CD4-positive, alpha-beta T cell treated with Interferon gamma for 1 hour (primary cell): ENCODE results near the gene C11orf91.
"Not testable (repeated sequence)": the region's sequence is repeated elsewhere in the genome, so short reads cannot be mapped to it uniquely, and the experiment has no call there.

Experiments
- DNase-seq: peaks from one replicate; pipeline ENCODE4 v3.0.0-alpha.2; 2020

Gene C11orf91

DNA sequence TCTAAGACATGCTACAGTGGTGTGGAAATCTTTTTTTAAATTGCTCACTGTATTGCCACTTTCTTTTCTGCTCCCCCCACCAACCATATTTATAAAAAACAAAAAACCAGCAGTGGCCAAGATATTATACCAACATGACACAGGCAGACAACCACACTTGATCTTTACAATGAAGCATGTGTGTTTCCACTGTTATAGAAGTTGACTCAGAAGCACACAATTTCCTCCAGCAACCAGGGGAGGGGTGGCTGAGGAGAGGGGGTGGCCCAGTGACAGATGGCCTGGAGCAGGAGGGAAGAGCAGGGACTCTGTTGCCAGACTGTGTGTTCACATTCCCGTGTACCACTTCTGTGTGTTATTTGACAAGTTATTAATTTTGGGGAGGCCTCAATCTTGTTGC is 20.8 kb upstream of the C11orf91 start:
- DNase-seq, result no peak

- no peak for DNase-seq
Observed at GRCh38 chr11:33719587-33719986, 19.0 kb upstream of the C11orf91 start.

DNA sequence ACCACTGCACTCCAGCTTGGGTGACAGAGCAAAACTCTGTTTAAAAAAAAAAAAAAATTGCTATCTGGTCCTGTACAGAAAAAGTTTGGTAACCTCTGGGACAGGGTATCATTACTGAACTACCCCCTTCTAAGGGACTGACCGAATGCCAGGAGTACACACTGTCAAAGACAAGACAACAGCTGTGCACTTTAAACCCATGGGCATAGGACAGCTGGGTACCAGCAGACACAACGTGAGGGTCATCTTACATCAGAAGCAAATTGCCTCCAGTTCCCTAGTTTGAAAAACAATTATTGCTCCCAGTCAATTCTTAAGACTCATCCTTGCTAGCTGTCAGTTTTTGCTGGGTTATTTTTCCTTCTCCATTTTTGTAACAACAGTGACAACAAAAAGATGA is 17.8 kb upstream of the C11orf91 start:
- no peak for DNase-seq

DNA sequence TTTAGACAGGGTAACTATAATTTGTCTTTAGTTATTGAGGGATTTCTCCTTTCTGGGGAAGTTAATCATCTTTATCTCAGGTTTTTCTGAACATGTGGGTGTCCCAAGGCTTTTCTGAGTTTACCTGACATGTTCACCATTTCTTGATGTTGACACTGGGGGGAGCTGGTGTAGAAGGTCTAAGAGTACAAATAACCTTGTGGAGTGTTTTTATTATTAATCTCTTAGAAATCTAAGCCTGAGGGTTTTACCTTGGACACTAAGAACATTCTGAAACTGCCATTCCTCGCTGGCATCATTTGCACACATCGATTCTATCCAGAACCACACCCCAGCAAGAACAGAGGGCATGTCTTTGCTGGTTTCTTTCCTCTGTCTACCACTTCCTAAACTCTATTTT is 15.6 kb upstream of the C11orf91 start:
- DNase-seq, result no peak

DNA sequence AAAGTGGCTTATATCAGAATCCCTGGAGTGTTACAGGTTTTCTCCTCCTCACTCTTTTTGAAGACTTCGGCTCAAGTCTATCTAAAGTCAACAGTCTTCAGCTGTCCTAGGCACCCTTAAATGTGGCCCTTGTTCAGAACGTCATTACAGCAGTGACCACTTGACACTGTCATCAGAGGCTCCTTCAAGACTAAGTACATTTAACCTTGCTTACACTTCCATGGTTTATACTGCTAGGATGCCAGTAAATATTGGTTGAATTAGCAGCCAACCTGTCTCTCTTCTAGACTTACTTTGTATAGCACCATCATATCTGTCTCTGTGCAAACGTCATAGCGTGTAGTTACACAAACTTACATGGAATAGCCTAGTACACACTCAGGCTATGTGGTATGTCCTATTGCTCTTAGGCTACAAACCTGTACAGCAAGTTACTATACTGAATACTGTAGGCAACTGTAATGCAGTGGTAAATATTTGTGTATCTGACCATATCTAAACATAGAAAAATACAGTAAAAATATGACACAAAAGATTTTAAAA is 13.3 kb upstream of the C11orf91 start:
- DNase-seq, result no peak

DNA sequence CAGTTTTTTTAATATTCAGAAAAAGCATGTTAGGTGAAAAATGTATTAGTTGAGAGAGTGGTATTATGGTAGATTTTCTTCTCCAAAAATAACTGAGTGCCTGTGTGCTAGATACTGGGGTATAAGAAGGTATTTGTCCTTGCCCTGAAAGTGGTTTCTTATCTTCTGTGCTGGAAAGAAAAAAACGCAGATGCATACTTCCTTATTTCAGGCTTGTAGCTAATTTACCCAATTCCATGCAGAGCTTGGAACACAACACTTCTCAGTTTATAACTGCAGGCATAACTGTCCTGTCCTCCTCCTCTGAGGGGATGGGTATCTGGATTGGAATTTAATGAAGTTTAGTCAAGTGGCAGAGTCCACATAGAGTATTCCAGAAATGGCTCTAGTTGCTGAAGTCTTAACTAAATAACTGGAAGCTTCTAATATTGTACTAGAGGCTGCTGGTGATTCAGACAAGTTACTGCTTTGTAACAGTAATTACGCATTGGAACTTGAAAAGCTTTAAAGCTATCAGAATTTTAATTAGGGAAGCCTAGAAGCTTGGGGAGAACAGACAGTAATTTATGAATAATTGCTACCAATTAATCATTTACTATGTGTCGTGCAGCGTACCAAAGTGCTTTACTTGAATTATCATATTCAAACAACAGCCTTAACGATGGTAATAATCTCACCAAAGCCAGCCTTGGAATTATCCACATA is 12.7 kb upstream of the C11orf91 start:
- no peak for DNase-seq

DNA sequence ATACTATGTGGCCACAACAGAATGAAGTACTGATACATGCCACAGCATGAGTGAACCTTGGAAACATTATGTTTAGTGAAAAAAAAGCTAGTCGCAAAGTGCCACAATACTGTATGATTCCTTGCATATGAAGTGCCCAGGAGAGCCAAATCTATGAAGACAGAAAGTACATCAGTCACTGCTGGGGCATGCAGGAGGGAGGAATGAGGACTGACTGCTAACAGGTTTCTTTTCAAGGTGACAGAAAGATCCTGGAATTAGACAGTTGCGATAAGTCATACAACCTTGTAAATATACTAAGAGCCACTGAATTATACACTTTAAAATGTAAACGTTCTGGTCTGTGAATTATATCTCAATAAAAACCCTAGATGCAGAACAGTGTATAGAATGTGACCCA is 11.8 kb upstream of the C11orf91 start:
- no peak for DNase-seq

- DNase-seq, result no peak
Observed at GRCh38 chr11:33709466-33709865, 8.8 kb upstream of the C11orf91 start.

GRCh38 chr11:33708985-33709384 is 8.4 kb upstream of the C11orf91 start:
- no peak for DNase-seq

DNA sequence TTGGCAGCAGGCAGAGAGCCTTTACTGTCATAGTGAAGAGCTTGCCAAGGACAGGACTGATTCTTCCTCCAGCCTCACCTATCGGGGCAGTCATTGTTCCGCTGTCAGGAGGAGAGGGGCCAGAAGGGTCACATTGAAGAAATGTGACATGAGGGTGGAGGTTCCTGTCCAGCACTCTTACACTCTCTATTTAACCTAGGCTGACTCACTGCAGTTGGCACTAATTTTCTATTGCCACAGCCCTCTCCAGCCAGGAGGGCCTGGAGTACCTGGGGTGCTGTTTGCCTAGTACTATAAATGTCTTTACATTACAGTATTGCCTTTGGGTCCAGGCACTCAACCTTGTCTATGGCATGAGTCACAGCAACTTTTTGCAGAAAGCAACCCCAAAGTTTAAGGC is 7.2 kb upstream of the C11orf91 start:
- DNase-seq, result not testable (repeated sequence)

DNA sequence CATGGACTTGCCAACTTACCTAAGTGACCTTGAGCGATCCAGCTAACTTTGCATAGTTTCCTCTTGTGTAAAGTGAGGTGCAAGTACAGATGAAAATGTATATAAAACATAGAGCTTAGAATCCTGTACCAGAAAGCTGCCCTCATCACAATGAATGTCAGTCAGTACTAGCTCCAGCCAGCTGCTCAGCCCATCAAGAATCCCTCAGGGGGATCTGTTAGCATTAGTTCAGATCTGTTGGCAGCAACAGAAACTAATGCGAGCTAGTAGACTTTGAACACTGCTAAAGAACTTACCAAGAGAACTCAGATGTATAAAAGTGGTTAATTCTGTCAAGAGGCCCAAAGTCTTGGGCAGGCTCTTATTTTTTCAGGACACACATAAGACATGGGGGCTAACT is 6.3 kb upstream of the C11orf91 start:
- DNase-seq, result no peak

DNA sequence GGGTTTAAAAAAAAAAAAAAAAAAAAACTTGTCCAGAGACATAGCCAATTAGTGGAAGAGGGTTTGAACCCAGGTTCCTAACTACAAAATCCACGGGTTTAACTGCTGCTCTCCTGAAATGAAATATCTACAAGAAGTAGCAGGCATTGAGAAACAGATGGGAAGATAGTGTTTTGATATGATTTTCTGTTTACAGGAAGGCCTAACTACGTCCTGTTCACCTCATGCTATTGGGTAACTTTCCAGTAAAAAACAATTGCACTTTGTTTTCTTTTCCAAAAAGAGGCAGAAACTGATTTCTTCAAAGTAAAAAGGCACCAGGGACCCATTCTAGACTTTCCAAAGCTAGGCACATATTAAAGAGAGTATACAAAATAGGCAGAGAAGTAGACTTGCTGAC is 5.9 kb upstream of the C11orf91 start:
- DNase-seq, result no peak

- no peak for DNase-seq
Observed at GRCh38 chr11:33704240-33705002, 3.8 kb upstream of the C11orf91 start.

DNA sequence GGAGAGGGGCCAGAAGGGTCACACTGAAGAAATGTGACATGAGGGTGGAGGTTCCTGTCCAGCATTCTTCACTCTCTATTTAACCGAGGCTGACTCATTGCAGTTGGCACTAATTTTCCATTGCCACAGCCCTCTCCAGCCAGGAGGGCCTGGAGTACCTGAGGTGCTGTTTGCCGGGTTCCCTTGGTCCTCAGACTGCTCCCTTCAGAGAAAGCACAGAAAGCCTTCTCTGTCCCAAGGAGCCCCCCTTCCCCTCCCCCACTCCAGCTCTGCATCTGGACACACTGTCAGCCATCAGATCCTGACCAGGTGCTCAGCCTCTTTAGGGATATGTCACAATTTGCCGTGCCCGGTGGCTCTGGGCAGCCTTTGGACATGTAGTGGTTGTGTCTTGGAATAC is 3.2 kb upstream of the C11orf91 start:
- DNase-seq, result no peak

GRCh38 chr11:33703234-33703633 is 2.6 kb upstream of the C11orf91 start:
- DNase-seq, result no peak

DNA sequence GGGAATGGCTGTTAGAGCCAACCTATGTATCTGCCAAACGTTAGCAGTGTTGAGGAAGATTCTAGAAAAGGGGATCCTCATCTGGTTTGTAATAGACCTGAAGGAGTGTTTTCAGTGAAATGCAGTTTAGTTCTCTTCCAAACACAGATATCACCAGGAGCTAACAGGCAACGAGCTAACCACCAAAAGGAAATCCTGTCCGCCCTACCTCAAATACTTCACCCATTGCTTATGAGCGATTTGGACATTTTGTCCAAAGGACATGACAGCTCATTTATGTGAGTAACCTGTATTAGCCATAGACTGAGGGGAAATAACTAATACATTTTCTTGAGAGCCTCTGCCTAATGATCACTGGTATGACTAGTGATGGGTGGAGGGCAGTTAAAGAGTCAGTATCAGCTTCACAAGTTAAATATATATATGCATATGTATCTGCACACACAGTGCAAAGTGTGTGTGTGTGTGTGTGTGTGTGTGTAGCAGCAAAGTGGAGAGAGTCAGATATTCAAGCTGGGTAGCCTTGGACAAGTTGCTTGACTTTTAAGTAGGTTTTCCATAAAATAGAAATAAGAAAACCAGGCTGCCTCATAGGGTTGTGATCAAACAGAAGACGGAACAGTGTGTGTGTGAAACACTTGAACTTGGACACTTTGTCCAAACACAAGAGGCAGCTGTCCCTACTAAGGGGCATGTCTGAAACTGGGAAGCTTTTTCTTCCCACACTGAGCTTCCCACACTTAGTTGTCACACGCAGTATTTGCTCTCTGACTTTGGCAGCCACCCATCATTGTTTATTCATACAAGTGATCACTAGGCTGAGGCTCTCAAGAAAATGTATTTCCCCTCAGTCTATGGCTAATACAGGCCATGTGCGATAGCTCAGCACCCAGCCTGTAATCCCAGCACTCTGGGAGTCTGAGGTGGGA is 940 bp upstream of the C11orf91 start:
- DNase-seq, result no peak

DNA sequence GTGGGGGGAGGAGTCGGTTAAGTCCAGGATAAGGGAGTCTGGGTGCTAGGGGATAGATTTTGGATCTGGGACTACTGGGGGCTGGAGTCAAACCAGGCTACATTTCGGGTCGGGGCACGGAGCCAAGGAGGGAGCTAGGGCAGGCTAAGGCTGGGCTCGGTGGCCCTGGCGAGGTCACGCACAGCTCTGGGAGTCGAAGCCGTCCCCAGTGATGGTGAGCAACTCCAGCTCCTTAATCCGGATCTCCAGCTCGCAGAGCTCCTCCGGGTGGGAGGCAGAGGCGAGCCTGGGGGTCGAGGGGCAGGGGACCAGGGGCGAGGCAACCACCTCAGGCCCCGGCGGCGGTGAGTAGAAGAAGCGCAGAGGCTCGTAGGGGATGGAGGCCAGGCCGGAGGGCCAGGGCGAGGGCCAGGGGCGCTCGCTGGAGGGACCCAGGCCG is 544 bp downstream of the C11orf91 start:
- no peak for DNase-seq

- no peak for DNase-seq
Observed at GRCh38 chr11:33699515-33700062, 1.0 kb downstream of the C11orf91 start.

DNA sequence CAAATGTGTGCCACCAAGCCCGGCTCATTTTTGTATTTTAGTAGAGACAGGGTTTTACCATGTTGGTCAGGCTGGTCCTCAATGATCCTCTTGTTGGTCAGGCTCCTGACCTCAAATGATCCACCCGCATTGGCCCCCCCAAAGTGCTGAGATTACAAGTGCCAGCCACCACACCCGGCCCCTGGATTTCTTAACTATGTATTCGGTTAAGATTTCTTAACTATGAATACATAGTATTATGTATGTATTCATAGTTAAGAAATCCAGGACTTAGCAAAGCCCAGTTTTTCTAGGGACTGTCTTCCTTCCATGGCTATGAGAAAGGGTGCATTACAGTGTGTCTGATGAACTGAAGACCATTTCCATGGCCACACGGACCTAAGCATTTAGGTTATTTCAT is 1.7 kb downstream of the C11orf91 start:
- DNase-seq, result no peak

- DNase-seq, result no peak
Observed at GRCh38 chr11:33697997-33698396, 2.6 kb downstream of the C11orf91 start.

DNA sequence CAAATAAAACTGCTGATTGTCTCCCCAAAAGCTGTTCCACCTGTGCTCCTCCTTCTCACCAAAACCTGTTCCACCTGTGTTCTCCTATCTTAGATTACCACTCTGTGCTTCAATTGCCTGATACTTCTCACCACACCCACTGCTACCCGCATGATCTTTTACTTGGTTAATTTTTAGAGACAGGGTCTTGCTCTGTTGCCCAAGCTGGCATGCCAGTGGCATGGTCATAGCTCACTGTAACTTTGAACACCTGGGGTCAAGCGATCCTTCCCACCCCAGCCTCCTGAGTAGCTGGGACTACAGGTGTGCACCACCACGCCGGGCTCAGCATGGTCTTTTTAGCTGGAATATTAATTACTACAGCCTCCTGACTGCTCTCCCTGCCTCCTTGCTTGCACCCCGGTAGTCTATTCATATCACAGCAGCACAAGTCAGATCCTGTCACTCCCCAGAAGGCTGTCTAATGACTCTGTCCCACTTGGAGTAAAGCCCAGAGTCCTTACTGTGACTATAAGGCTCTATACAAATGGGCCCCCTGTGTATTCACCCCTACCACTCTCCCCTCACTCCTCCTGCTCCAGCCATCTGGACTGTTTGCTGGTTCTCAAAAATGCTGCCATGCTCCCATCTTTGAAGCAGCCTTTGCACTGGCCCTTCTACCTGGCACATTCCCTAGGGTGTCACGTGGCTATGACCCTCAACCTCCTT is 3.5 kb downstream of the C11orf91 start:
- no peak for DNase-seq

DNA sequence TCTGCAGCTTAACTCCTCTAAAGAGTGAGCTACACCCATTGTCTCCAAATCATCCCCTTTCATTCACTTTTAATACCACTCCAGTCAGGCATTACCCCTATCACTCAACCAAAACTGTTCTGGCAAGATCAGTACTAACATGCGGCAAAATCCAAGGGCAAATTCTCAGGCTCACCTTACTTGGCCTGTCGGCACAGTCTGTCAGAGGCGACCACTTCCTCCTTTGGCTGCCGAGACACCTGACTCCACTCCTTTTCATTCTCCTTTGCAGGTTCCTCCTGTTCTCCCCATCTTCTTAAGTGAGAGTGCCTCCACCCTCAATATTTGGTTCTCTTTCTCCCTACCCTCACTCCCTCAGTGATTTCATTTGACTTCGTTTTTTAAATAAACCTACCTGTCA is 4.2 kb downstream of the C11orf91 start:
- no peak for DNase-seq
